Measurements from ENCODE around the gene SIRT4.
A peak's percentile ranks its signal among the peaks of the same experiment; 100 is the strongest.

The SIRT4 gene

GRCh38 chr12:120286768-120287490 is 15.2 kb upstream of the SIRT4 start:
- Histone ChIP-seq H3K4me1 (ENCODE audit: control insufficient read depth, insufficient read depth, low read length) (peaks cover 17% of the 10 kb centered on the region; the same call in 1 of the 2 replicates), H3K27ac (ENCODE audit: low read depth, low read length) (no peak overlapping the region), H3K36me3 (ENCODE audit: control insufficient read depth, insufficient read depth, low read length) (no peaks in the 10 kb centered on the region), H3K9ac (ENCODE audit: low read length) (peak overlapping the region; percentile 28), H3K9me3 (ENCODE audit: control insufficient read depth, insufficient read depth, low read depth, low read length) (no peaks in the 10 kb centered on the region), H3K27me3 (ENCODE audit: control insufficient read depth, insufficient read depth, low read length) (no peaks in the 10 kb centered on the region), H3K4me3 (ENCODE audit: low read depth, low read length) (no peak overlapping the region)

GRCh38 chr12:120287491-120287890 is 14.6 kb upstream of the SIRT4 start:
- Histone ChIP-seq H3K4me3 (ENCODE audit: low read depth, low read length) (no peak overlapping the region), H3K4me1 (ENCODE audit: control insufficient read depth, insufficient read depth, low read length) (peaks cover 13% of the 10 kb centered on the region; the same call in 1 of the 2 replicates), H3K36me3 (ENCODE audit: control insufficient read depth, insufficient read depth, low read length) (no peaks in the 10 kb centered on the region), H3K27ac (ENCODE audit: low read depth, low read length) (no peak overlapping the region), H3K27me3 (ENCODE audit: control insufficient read depth, insufficient read depth, low read length) (no peaks in the 10 kb centered on the region), H3K9me3 (ENCODE audit: control insufficient read depth, insufficient read depth, low read depth, low read length) (no peaks in the 10 kb centered on the region), H3K9ac (ENCODE audit: low read length) (no peak overlapping the region)

DNA sequence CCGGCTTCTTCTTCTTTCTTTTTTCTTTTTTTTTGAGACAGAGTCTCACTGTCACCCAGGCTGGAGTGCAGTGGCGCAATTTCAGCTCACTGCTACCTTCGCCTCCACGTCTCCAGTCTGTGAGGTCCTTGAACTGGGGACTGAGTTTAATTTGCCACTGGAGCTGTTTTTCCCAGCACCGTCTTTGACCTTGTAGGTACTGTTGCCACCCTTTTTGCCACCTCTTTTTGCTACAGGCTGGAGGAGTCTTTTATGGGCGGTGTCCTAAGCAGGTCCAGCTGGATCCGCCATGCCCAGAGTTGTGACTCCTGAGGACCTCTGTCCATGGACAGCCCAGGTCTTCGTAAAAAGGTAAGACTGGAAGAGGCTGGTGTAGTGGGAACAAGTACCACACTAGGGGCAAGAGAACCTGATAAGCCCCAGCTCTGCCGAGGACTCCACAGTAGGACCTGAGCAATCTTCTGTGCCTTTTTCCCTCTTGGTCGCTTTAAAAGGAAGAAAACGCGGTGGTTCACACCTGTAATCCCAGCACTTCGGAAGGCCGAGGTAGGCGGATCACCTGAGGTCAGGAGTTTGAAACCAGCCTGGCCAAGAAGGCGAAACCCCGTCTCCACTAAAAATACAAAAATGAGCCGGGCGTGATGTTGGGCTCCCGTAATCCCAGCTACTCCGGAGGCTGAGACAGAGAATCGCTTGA is 11.4 kb upstream of the SIRT4 start:
- Histone ChIP-seq H3K36me3 (ENCODE audit: control insufficient read depth, insufficient read depth, low read length) (no peaks in the 10 kb centered on the region), H3K9ac (ENCODE audit: low read length) (peak overlapping the region; percentile 63), H3K9me3 (ENCODE audit: control insufficient read depth, insufficient read depth, low read depth, low read length) (no peaks in the 10 kb centered on the region), H3K27ac (ENCODE audit: low read depth, low read length) (peak overlapping the region; percentile 49; the same call in 1 of the 2 replicates), H3K27me3 (ENCODE audit: control insufficient read depth, insufficient read depth, low read length) (no peaks in the 10 kb centered on the region), H3K4me1 (ENCODE audit: control insufficient read depth, insufficient read depth, low read length) (peaks cover 16% of the 10 kb centered on the region; the same call in 1 of the 2 replicates), H3K4me3 (ENCODE audit: low read depth, low read length) (peak overlapping the region; percentile 53)

DNA sequence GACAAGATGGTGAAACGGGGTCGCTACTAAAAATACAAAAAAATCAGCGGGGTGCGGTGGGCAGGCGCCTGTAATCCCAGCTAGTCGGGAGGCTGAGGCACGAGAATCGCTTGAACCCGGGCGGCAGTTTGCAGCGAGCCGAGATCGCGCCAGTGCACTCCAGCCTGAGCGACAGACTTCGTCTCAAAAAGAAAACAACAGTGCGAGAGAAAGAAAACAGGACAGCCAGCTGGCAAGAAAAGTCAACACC is 9.8 kb upstream of the SIRT4 start:
- H3K4me3 ChIP-seq (ENCODE audit: low read depth, low read length): peak overlapping the region; percentile 57
- H3K9me3 ChIP-seq (ENCODE audit: control insufficient read depth, insufficient read depth, low read depth, low read length): no peaks in the 10 kb centered on the region

DNA sequence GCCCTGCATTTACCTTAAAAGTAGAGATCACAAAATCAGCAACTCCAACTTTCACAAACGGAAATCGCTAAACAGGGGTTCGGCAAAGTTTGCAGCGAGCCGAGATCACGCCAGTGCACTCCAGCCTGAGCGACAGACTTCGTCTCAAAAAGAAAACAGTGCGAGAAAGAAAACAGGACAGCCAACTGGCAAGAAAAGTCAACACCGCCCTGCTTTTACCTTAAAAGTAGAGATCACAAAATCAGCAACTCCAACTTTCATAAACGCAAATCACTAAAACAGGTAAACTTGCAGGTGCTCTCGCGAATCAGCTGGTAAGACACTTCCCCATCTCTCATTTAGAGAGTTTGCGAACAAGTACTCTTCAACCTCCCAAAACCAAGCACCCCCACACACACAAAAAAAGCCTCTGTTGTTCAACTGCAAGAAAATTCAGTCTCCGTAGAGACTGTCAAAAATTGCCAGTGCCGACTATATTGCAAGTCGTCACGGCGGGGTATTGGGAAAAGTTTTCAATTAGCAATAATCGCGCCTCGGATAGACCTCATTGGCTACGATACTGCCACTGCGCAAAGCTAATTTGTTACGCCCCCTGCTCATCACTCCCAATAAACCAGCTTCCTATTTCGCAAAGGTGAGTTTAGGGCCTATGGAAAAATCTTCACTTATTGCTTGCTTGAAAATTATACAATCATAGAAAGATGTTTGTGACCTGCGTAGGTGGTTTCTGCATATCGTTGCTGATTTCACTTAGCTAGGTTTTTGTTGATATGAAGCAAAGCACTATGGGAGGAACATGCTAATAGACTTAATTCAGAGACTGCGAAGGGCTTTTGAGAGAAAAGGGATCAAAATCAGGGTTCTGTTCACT is 9.2 kb upstream of the SIRT4 start, which contains the start of gene RNU4-1:
TSS of gene RNU4-1 (minus strand) at position 577 of the 871 bp plus-strand sequence.
- Histone ChIP-seq H3K4me3 (ENCODE audit: low read depth, low read length) (peak within 1 kb of the TSS; percentile 57), H3K9ac (ENCODE audit: low read length) (peak within 1 kb of the TSS; percentile 98), H3K36me3 (ENCODE audit: control insufficient read depth, insufficient read depth, low read length) (no peaks in the 10 kb centered on the region), H3K27ac (ENCODE audit: low read depth, low read length) (peak within 1 kb of the TSS; percentile 100), H3K9me3 (ENCODE audit: control insufficient read depth, insufficient read depth, low read depth, low read length) (no peaks in the 10 kb centered on the region), H3K4me1 (ENCODE audit: control insufficient read depth, insufficient read depth, low read length) (peaks cover 12% of the 10 kb centered on the region; the same call in 1 of the 2 replicates), H3K27me3 (ENCODE audit: control insufficient read depth, insufficient read depth, low read length) (no peaks in the 10 kb centered on the region)

More for the DNA sequence above, 9.8 kb upstream of the SIRT4 start:
- no peaks in the 10 kb centered on the region for H3K27me3 ChIP-seq (ENCODE audit: control insufficient read depth, insufficient read depth, low read length)
- no peaks in the 10 kb centered on the region for H3K36me3 ChIP-seq (ENCODE audit: control insufficient read depth, insufficient read depth, low read length)
- peak overlapping the region; percentile 99 for H3K27ac ChIP-seq (ENCODE audit: low read depth, low read length)
- H3K9ac ChIP-seq (ENCODE audit: low read length): peak overlapping the region; percentile 91
- H3K4me1 ChIP-seq (ENCODE audit: control insufficient read depth, insufficient read depth, low read length): peaks cover 12% of the 10 kb centered on the region; the same call in 1 of the 2 replicates

- Histone ChIP-seq H3K9me3 (ENCODE audit: control insufficient read depth, insufficient read depth, low read depth, low read length) (no peaks in the 10 kb centered on the region), H3K36me3 (ENCODE audit: control insufficient read depth, insufficient read depth, low read length) (no peaks in the 10 kb centered on the region), H3K4me1 (ENCODE audit: control insufficient read depth, insufficient read depth, low read length) (peaks cover 6% of the 10 kb centered on the region; the same call in 1 of the 2 replicates), H3K4me3 (ENCODE audit: low read depth, low read length) (no peak overlapping the region), H3K9ac (ENCODE audit: low read length) (no peak overlapping the region), H3K27me3 (ENCODE audit: control insufficient read depth, insufficient read depth, low read length) (no peaks in the 10 kb centered on the region), H3K27ac (ENCODE audit: low read depth, low read length) (no peak overlapping the region)
Observed at GRCh38 chr12:120314220-120314619, 12.1 kb downstream of the SIRT4 start.

- no peaks in the 10 kb centered on the region for H3K9me3 ChIP-seq (ENCODE audit: control insufficient read depth, insufficient read depth, low read depth, low read length)
- H3K4me3 ChIP-seq (ENCODE audit: low read depth, low read length): peak overlapping the region; percentile 66
- H3K27me3 ChIP-seq (ENCODE audit: control insufficient read depth, insufficient read depth, low read length): no peaks in the 10 kb centered on the region
- no peaks in the 10 kb centered on the region for H3K36me3 ChIP-seq (ENCODE audit: control insufficient read depth, insufficient read depth, low read length)
- peak overlapping the region; percentile 19; the same call in 1 of the 2 replicates for H3K27ac ChIP-seq (ENCODE audit: low read depth, low read length)
- peak overlapping the region; percentile 81 for H3K9ac ChIP-seq (ENCODE audit: low read length)
- H3K4me1 ChIP-seq (ENCODE audit: control insufficient read depth, insufficient read depth, low read length): peaks cover 6% of the 10 kb centered on the region; the same call in 1 of the 2 replicates
Observed at GRCh38 chr12:120316798-120317223, 14.7 kb downstream of the SIRT4 start.

DNA sequence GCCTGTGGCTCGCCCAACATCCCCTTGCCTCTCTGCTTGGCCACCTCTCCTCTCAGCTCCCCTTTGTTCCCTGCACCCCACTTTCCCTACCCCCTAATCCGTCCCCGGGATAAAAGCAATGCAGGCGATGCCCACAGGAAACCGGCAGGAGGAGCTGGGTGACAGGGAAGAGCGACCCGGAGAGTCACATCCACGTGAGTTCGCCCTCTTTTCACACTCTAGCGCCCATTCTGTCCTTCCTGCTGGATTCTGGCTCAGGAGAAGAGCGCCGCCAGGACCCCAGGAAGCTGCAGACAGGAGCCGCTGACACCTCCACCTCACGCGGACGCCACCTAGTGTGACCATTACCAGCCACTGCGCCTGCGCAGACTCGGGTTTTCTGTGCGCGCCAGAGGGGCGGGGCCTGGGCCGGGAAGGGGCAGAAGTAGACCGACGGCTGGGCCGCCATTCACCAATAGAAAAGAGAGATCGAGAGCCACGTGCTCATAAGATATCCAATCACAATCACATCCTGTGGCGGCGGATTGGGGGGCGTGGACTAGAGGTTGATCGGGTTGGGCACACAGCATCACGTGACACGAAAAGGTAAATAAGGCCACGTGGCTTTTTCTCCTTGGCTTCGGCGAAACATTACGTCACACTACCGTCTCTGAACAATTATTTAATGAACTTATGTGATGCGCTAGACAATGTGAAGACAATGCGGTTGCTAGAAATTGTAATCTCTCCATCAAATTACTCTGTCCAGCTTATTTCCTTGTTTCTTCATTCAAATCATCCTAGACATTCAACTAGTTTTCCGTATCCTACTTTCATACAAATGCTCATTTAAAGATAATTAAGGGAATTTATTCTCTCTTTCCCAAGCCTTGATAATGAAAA is 15.3 kb downstream of the SIRT4 start:
- Histone ChIP-seq H3K4me3 (ENCODE audit: low read depth, low read length) (peak overlapping the region; percentile 66), H3K9ac (ENCODE audit: low read length) (peak overlapping the region; percentile 81), H3K27ac (ENCODE audit: low read depth, low read length) (peak overlapping the region; percentile 19; the same call in 1 of the 2 replicates), H3K36me3 (ENCODE audit: control insufficient read depth, insufficient read depth, low read length) (no peaks in the 10 kb centered on the region), H3K4me1 (ENCODE audit: control insufficient read depth, insufficient read depth, low read length) (peaks cover 6% of the 10 kb centered on the region; the same call in 1 of the 2 replicates), H3K9me3 (ENCODE audit: control insufficient read depth, insufficient read depth, low read depth, low read length) (no peaks in the 10 kb centered on the region), H3K27me3 (ENCODE audit: control insufficient read depth, insufficient read depth, low read length) (no peaks in the 10 kb centered on the region)

- no peak overlapping the region for H3K27ac ChIP-seq (ENCODE audit: low read depth, low read length)
- no peaks in the 10 kb centered on the region for H3K9me3 ChIP-seq (ENCODE audit: control insufficient read depth, insufficient read depth, low read depth, low read length)
- peaks cover 6% of the 10 kb centered on the region; the same call in 1 of the 2 replicates for H3K4me1 ChIP-seq (ENCODE audit: control insufficient read depth, insufficient read depth, low read length)
- no peak overlapping the region for H3K4me3 ChIP-seq (ENCODE audit: low read depth, low read length)
- no peaks in the 10 kb centered on the region for H3K27me3 ChIP-seq (ENCODE audit: control insufficient read depth, insufficient read depth, low read length)
- no peak overlapping the region for H3K9ac ChIP-seq (ENCODE audit: low read length)
- H3K36me3 ChIP-seq (ENCODE audit: control insufficient read depth, insufficient read depth, low read length): no peaks in the 10 kb centered on the region
Observed at GRCh38 chr12:120321382-120322202, 19.5 kb downstream of the SIRT4 start.
